SJSA1 (cell line): Measurements from ENCODE around the gene GPANK1. TPM values are rescaled to one million over a fixed set of nuclear protein-coding genes. Genes with fewer than 3 reads are reported as not detected.

ENCODE experiments used
- DNase-seq, 2 experiments: peaks; one replicate each; pipeline ENCODE4 v3.0.0-alpha.2; 2015 to 2020; ENCODE audit warnings: low spot score in 2 of 2, low read depth in 1 of 2
- H3K27ac ChIP-seq: fragments of 250-450 bp; sonication (Bioruptor Pico); 2 replicates; pipeline ENCODE4 v1.5.1; 2020; ENCODE audit warnings: mild to moderate bottlenecking, moderate library complexity
- H3K27me3 ChIP-seq: fragments of 250-450 bp; sonication (Bioruptor Pico); replicated peaks from 2 replicates; pipeline ENCODE4 v1.5.1; 2020; ENCODE audit warnings: mild to moderate bottlenecking, moderate library complexity
- H3K36me3 ChIP-seq: fragments of 250-450 bp; sonication (Bioruptor Pico); 2 replicates; pipeline ENCODE4 v1.5.1; 2020; ENCODE audit warnings: mild to moderate bottlenecking
- H3K4me1 ChIP-seq: fragments of 250-450 bp; sonication (Bioruptor Pico); replicated peaks from 2 replicates; pipeline ENCODE4 v1.6.1; 2021; ENCODE audit warnings: mild to moderate bottlenecking
- H3K4me3 ChIP-seq: fragments of 250-450 bp; sonication (Bioruptor Pico); 2 replicates; pipeline ENCODE4 v1.5.1; 2020; ENCODE audit warnings: mild to moderate bottlenecking
- H3K9me3 ChIP-seq: fragments of 250-450 bp; sonication (Bioruptor Pico); replicated peaks from 2 replicates; pipeline ENCODE4 v1.5.1; 2020; ENCODE audit warnings: mild to moderate bottlenecking
- total RNA-seq: library from RNA; depleted of rRNA; stranded (reverse); fragments of >200 nt; shearing (Covaris generic); gene quantifications from 2 replicates; pipeline ENCODE4 v1.2.3, GENCODE V29; 2014

Gene GPANK1
- total RNA-seq, 1 experiment from 2014 or later = 8.0 TPM

DNA sequence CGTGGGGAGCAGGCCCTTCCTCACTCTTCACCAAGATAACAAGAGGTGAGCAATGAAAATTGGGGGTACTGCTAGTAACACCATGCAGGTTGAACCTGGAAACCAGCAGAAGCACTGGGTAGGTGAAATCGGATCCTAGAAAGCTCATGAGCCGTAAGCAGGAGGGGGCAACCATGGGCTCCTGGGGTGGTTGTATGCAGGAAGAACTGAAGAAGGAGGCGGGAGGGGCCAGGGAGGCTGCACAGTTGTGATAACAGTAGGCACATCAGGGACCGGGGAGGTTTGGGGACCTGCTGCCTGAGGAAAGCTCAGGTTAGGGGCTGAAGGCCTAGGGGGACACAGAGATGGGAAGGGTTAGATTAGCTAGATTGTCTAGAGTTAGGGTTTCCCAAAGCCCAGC, 21.7 kb upstream of the GPANK1 start:
- Histone ChIP-seq H3K4me3 (no peak overlapping the region), H3K27ac (no peak overlapping the region), H3K27me3 (no peaks in the 10 kb centered on the region), H3K9me3 (no peaks in the 10 kb centered on the region), H3K36me3 (peaks cover 45% of the 10 kb centered on the region), H3K4me1 (peaks cover under 1% of the 10 kb centered on the region)
- no peak for DNase-seq

DNA sequence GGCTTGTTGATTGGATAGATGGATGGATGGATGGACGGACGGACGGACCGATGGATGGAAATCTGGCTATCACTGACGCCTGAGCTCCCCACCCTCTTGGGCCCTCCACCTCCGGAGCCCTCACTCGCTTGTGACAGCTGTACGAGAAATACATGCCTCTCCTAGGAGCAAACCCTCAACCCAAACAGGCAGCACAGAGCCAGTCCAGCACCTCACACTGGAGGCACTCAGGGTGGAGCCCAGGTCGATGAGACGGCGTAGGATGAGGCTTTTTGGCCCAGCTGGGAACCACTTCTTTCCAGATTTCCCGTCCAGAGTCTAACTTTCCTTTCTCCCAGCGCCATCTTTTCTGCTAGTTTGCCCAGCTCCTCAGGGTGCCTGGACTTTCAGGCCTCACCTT, 18.8 kb upstream of the GPANK1 start:
- Histone ChIP-seq H3K27me3 (no peaks in the 10 kb centered on the region), H3K36me3 (peaks cover 26% of the 10 kb centered on the region), H3K27ac (no peak overlapping the region), H3K4me3 (no peak overlapping the region), H3K4me1 (peaks cover 11% of the 10 kb centered on the region), H3K9me3 (no peaks in the 10 kb centered on the region)
- DNase-seq = no peak

DNA sequence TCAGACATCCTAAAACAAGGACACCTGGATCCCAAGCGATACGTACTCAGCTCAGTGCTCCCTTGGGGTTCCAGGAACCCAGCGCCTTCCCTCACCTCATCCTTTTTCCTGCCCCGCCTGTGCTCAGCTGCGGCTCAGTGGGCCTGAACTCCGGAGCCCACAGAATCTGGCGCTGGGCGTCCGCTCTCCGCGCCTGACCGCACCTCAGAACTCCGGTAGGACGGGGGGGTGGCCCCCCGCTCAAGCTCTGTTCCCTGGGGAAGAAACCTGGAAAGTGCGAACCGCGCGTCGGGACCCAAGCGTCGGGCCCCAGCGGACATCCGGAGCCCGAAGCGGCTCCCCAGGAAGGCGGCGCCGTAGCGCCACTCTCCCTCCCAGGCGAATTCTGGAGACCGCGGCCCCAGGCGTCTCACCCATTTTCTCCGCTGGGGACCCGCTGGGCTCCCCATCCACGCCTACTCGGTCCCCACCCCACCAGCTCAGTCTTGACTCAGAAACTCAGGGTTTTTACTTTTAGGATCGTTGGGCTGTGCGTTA, 16.4 kb upstream of the GPANK1 start:
- H3K27me3 ChIP-seq = no peaks in the 10 kb centered on the region
- peak in 1 of 2 experiments; percentile 56 for DNase-seq
- H3K27ac ChIP-seq = no peak overlapping the region
- H3K9me3 ChIP-seq = no peaks in the 10 kb centered on the region; the same call in 1 of the 2 replicates
- peaks cover 11% of the 10 kb centered on the region for H3K4me1 ChIP-seq
- peak overlapping the region; percentile 36 for H3K4me3 ChIP-seq
- H3K36me3 ChIP-seq = peaks cover 5% of the 10 kb centered on the region

DNA sequence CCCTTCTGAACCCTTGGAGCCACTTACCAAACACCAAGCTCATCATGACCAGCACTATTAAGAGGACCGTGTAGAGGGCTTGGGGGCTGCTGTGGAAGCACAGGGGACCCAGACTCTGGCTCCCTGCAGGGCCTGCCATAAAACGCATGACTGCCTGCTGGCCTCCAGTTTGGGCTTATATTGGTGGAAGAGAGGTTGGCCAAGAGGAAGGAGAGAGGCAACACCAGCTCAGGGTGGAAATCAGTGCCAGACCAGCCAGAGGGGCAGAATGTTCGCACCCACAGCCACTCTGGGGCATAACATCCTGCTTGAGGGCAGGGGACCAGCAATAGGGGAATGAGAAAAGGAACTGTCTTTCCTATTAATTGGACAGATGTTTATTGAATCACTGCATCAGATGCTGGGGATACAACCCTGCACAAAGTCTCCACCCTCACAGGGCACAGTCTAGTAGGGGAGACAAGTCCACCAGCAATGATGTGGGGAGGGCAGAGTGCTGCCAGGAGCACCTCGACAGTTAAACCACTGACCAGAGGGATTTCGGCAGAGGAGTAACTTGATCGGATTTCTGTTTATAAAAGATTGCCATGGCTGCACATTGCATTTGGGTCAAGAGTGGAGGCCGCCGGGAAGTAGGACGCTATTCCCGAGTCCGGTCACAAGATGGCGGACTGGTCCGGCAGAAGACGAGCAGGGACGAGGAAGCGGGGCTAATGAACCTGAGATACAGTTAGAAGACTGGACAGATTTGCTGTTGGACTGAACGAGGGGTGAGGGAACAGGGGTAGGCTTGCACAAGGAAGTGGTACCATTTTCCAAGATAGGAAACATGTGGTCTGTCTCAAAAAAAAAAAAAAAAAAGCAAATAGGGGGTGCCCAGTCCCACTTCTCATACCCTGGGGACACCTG, 15.7 kb upstream of the GPANK1 start, which contains the start of gene LY6G5C:
Gene LY6G5C (minus strand): TSS at position 842 of the 909 bp plus-strand sequence. CDS start 694 bp downstream, at position 148.
- H3K4me1 ChIP-seq = peaks cover 11% of the 10 kb centered on the region
- peaks cover 6% of the 10 kb centered on the region for H3K36me3 ChIP-seq
- H3K27me3 ChIP-seq = no peaks in the 10 kb centered on the region
- DNase-seq = peak; percentile 74 to 86
- no peak within 1 kb of the TSS for H3K27ac ChIP-seq
- peak within 1 kb of the TSS; percentile 36 for H3K4me3 ChIP-seq
- no peaks in the 10 kb centered on the region; the same call in 1 of the 2 replicates for H3K9me3 ChIP-seq

DNA sequence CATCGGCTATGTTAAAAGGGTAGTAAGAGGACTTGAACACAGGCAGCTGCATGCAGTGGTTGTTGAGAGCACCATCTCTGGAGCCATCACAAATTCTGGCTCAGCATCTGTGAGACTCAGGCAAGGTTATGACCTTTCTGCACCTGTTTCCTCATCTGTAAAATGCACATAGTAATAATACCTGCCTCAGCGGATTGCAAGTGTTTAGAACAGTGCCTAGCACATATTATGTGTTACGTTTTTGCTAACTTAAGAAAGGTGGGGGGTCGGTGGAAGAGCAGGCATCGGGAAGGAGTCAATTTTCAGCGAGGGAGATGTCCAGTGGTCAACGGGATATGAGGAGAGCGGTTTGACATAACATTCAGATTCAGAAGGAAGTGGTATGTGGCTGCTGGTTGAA, 13.2 kb upstream of the GPANK1 start:
- Histone ChIP-seq H3K4me1 (peaks cover 11% of the 10 kb centered on the region), H3K27me3 (no peaks in the 10 kb centered on the region), H3K4me3 (no peak overlapping the region), H3K9me3 (no peaks in the 10 kb centered on the region; the same call in 1 of the 2 replicates), H3K36me3 (peaks cover 16% of the 10 kb centered on the region), H3K27ac (no peak overlapping the region)
- no peak for DNase-seq

DNA sequence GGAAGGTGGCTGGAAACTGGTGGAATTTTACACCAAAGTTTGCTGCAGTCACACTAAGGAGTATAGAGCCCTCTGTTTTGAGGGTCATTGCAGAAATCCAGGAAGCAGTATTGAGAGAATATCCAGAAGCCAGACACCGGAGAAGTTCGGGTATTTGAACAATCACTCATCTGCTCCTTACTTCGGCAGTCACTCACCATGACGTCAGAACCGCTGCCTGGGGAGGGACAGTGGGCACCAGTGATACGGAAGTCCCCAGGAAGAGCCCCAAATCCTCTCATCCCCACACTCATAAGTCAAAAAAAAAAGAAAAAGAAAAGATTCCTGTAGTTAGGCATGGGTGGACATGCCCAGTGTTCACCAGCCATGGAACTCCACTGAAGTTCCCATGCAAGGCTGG, 12.1 kb upstream of the GPANK1 start:
- Histone ChIP-seq H3K27ac (no peak overlapping the region), H3K4me1 (peaks cover 11% of the 10 kb centered on the region), H3K27me3 (no peaks in the 10 kb centered on the region), H3K9me3 (no peaks in the 10 kb centered on the region; the same call in 1 of the 2 replicates), H3K36me3 (peaks cover 27% of the 10 kb centered on the region), H3K4me3 (no peak overlapping the region)
- no peak for DNase-seq

DNA sequence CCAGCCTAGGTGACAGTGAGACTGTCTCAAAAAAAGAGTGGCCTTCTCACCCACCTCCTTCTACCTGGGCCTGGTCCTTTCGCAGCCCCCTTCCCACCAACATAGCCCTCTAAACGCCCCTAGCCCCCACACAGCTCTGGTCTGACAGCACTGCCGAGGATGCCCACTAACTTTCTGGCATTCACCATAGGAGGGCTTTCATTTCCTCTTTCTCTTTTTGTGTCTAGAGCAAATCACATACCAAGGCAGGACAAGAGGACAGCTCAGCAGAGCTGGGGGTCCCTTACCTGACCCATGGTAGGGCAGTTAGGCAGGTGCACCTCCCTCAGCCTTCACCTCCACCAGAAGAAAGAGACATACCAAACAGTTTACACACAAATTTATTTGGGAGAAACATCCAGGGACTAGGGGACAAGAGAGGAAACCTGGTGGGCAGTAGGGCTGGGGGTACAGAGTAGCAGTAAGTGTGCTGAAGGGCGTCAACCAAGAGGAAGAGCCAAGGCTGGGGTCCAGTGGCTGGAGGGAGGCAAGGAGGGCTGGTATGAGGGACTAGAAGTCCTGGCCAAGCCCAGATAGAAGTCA, 11.6 kb upstream of the GPANK1 start:
- no peaks in the 10 kb centered on the region for H3K27me3 ChIP-seq
- peaks cover 10% of the 10 kb centered on the region for H3K4me1 ChIP-seq
- no peak for DNase-seq
- H3K36me3 ChIP-seq = peaks cover 32% of the 10 kb centered on the region
- no peak overlapping the region for H3K27ac ChIP-seq
- no peak overlapping the region for H3K4me3 ChIP-seq
- no peaks in the 10 kb centered on the region; the same call in 1 of the 2 replicates for H3K9me3 ChIP-seq

DNA sequence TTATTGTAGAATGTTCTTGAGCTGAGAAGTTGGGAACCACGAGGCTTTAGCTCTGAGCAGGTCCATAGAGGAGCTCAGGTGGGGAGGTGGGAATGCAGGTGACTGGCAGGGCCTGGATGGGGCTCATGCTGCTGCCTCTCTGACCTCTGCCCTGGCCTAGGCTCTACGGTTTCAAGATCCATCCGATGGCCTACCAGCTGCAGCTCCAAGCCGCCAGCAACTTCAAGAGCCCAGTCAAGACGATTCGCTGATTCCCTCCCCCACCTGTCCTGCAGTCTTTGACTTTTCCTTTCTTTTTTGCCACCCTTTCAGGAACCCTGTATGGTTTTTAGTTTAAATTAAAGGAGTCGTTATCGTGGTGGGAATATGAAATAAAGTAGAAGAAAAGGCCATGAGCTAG, 4.9 kb upstream of the GPANK1 start, which contains the start of gene LY6G5B:
Gene LY6G5B (plus strand): TSS at position 301 of the 400 bp plus-strand sequence. CDS start 975 bp downstream, outside the sequence.
- H3K4me3 ChIP-seq = no peak within 1 kb of the TSS
- no peak for DNase-seq
- no peaks in the 10 kb centered on the region for H3K27me3 ChIP-seq
- H3K9me3 ChIP-seq = no peaks in the 10 kb centered on the region
- peaks cover 81% of the 10 kb centered on the region for H3K36me3 ChIP-seq
- peaks cover 8% of the 10 kb centered on the region; the same call in 1 of the 2 replicates for H3K4me1 ChIP-seq
- H3K27ac ChIP-seq = no peak within 1 kb of the TSS

DNA sequence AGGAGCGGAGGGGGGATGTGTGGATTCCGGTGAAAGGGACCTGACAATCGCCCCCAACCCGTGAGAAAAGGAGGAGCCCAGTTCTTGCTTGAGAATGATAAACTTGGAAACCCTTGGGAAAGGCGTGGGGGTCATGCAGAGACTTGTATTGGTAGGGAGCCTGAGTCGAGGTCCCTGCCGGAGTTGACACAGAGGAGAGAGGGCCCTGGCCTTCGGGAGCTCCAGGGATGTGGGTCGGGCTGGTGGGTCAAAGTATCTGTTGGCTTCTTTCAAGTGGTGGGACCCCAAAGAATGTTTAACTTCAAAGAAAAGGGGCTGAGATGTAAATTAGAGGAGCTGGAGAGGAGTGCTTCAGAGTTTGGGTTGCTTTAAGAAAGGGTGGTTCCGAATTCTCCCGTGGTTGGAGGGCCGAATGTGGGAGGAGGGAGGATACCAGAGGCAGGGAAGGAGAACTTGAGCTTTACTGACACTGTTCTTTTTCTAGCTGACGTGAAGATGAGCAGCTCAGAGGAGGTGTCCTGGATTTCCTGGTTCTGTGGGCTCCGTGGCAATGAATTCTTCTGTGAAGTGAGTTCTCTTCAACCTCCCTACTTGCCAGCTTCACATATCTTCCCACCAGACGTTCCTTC, 1.7 kb upstream of the GPANK1 start:
- Histone ChIP-seq H3K4me1 (peaks cover 22% of the 10 kb centered on the region), H3K4me3 (peak overlapping the region; percentile 75), H3K27me3 (no peaks in the 10 kb centered on the region), H3K27ac (peak overlapping the region; percentile 92), H3K9me3 (no peaks in the 10 kb centered on the region), H3K36me3 (peaks cover 72% of the 10 kb centered on the region)
- peak in 1 of 2 experiments; percentile 9 for DNase-seq

DNA sequence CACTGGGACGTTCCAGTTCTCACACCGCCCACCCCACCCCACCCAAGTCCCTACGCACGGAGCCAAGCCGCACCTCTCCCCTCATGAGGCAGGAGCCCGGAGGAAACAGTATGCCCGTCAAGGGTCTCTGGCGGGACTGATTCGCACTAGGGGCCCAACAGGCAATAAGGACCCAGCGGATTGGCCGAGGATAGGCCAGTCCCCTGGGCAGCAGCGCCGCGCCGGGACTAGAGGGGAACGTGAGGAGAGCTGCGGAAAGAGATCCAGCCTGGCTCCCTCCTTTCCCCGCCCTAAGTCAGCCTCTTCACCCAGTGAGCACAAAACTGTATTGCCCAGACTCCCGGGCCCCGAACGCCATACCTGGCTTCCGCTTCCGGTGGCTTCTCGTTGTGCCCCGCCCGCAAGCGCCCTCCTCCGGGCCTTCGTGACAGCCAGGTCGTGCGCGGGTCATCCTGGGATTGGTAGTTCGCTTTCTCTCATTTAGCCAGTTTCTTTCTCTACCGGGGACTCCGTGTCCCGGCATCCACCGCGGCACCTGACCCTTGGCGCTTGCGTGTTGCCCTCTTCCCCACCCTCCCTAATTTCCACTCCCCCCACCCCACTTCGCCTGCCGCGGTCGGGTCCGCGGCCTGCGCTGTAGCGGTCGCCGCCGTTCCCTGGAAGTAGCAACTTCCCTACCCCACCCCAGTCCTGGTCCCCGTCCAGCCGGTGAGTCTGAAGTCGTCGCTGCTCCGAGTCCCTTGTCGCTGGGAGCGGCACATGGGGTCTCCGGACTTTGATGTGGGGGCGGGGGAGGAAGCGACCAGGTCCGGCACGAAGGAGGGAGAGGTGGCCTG, 922 bp upstream of the GPANK1 start, which contains the start of gene CSNK2B:
Gene CSNK2B (plus strand): TSS at position 580 of the 836 bp plus-strand sequence. CDS start 752 bp downstream, outside the sequence.
- H3K27ac ChIP-seq = peak within 1 kb of the TSS; percentile 92
- DNase-seq = peak; percentile 97 to 98
- peaks cover 28% of the 10 kb centered on the region for H3K4me1 ChIP-seq
- H3K36me3 ChIP-seq = peaks cover 64% of the 10 kb centered on the region
- peak within 1 kb of the TSS; percentile 75 for H3K4me3 ChIP-seq
- no peaks in the 10 kb centered on the region for H3K9me3 ChIP-seq
- no peaks in the 10 kb centered on the region for H3K27me3 ChIP-seq

DNA sequence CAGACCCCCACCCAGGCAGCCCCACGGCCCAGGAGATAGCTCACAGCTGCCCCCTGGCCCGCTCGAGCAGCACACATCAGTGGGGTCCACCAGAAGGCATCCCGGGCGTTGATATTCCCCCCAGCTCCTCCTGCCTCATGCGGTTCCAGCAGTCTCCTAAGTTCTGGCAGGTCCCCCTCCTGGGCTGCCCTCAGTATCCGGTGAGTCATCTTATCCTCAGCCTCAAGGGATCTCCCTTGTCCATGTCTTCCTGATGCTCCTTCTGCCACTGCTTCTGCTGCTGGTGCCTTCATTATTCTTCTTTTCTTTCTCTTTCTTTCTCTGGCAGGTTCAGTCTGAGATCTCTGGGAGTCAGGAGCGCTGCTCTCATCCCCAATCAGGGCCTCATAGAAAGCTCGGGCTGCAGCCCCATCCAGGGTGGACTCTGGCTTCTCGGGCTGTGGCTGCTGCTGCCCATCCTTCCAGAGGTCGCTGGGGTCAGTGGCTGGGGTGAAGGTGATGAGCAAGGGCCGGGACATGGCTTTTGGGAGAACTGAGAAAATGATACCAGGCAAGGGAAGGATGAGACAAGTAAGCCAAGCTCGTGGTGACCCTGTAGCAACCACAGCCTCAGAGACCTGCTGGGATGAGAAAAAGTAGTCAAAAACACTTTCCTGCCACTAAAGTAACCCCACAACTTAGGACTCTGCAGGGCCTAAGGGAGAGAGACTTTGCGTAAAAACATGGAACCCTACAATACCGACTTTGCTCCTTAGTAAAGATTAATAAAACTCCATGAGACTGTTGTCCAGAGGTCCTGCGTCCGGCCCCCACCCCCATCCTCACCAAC, 622 bp downstream of the GPANK1 start:
- Histone ChIP-seq H3K4me3 (peak overlapping the region; percentile 75), H3K9me3 (no peaks in the 10 kb centered on the region), H3K27me3 (no peaks in the 10 kb centered on the region), H3K4me1 (peaks cover 37% of the 10 kb centered on the region), H3K36me3 (peaks cover 53% of the 10 kb centered on the region), H3K27ac (peak overlapping the region; percentile 92)
- DNase-seq = peak; percentile 58 to 75
